Chondrocyte (in vitro differentiated cells): ENCODE measurements around the gene SULT6B1. TPM values are rescaled to one million over a fixed set of nuclear protein-coding genes. Genes with fewer than 3 reads are reported as not detected.

Source experiments
- DNase-seq: peaks from one replicate; pipeline ENCODE4 v3.0.0; 2021; ENCODE audit warnings: mixed read lengths, low spot score
- H3K27ac Mint-ChIP-seq: one replicate; pipeline ENCODE4 v1.8.0; 2021; ENCODE audit warnings: mild to moderate bottlenecking, moderate library complexity, mixed read lengths; ENCODE audit not compliant: unreplicated experiment
- H3K27me3 Mint-ChIP-seq: 2 replicates; pipeline ENCODE4 v1.8.0; 2021; ENCODE audit warnings: low read depth, mixed read lengths
- H3K36me3 Mint-ChIP-seq: 2 replicates; pipeline ENCODE4 v1.8.0; 2021; ENCODE audit warnings: low read depth, mixed read lengths
- H3K4me1 Mint-ChIP-seq: 2 replicates; pipeline ENCODE4 v1.8.0; 2021; ENCODE audit warnings: low read depth, mild to moderate bottlenecking, mixed read lengths
- H3K4me3 Mint-ChIP-seq: one replicate; pipeline ENCODE4 v1.8.0; 2021; ENCODE audit warnings: mild to moderate bottlenecking, moderate library complexity, mixed read lengths; ENCODE audit not compliant: unreplicated experiment
- H3K9me3 Mint-ChIP-seq: 2 replicates; pipeline ENCODE4 v1.8.0; 2021; ENCODE audit warnings: low read depth, mixed read lengths
- CTCF ChIP-seq: fragments of 200-600 bp; sonication (generic); IDR thresholded peaks from 2 replicates; pipeline ENCODE4 v1.5.0; 2021; ENCODE audit warnings: antibody characterized with exemption, mild to moderate bottlenecking, moderate library complexity
- total RNA-seq: library from RNA; stranded (reverse); gene quantifications from 3 replicates; pipeline ENCODE4 v1.2.1, GENCODE V29; 2021

Gene SULT6B1
- total RNA-seq, 1 donor from 2014 or later, result not detected

- H3K27ac Mint-ChIP-seq, result no peak overlapping the region
- no peaks in the 10 kb centered on the region for H3K4me1 Mint-ChIP-seq
- H3K4me3 Mint-ChIP-seq, result no peak overlapping the region
- H3K36me3 Mint-ChIP-seq, result peaks cover 23% of the 10 kb centered on the region
- no peak for TF ChIP-seq CTCF
- DNase-seq, result no peak
- no peaks in the 10 kb centered on the region for H3K9me3 Mint-ChIP-seq
- H3K27me3 Mint-ChIP-seq, result no peaks in the 10 kb centered on the region
Observed at GRCh38 chr2:37119157-37119556, 69.3 kb downstream of the SULT6B1 start.

Other genes with a start within 250 kb of the SULT6B1 start
- 22.7 to 27.5 TPM (median 25.3 TPM) in 3 replicates for gene STRN, start 222.1 kb downstream of the SULT6B1 start, total RNA-seq
- gene HEATR5B, start 104.3 kb downstream of the SULT6B1 start, total RNA-seq, result 15.1 to 19.6 TPM (median 17.0 TPM) in 3 replicates
- 6.4 to 9.0 TPM (median 7.0 TPM) in 3 replicates for gene GPATCH11, start 104.2 kb downstream of the SULT6B1 start, total RNA-seq
- 46.4 to 57.5 TPM (median 50.4 TPM) in 3 replicates for gene EIF2AK2, start 31.7 kb downstream of the SULT6B1 start, total RNA-seq
- gene CEBPZOS, start 7.8 kb upstream of the SULT6B1 start, total RNA-seq, result not detected in 3 replicates
- 30.4 to 45.6 TPM (median 31.1 TPM) in 3 replicates for gene CEBPZ, start 42.9 kb upstream of the SULT6B1 start, total RNA-seq
- 15.7 to 19.5 TPM (median 16.1 TPM) in 3 replicates for gene NDUFAF7, start 43.0 kb upstream of the SULT6B1 start, total RNA-seq
- 40.2 to 45.4 TPM (median 43.8 TPM) in 3 replicates for gene PRKD3, start 136.2 kb upstream of the SULT6B1 start, total RNA-seq
- gene QPCT, start 156.0 kb upstream of the SULT6B1 start, total RNA-seq, result 0.67 to 1.2 TPM in 2 of 3 replicates, not detected in the other